ENCODE measurements around the gene MED27.

The MED27 gene

GRCh38 chr9:132079391-132080091 lies at the start of gene MED27:
Gene MED27 (minus strand): TSS chr9:132079867. CDS start chr9:132079844, 23 bp downstream.
- TF ChIP-seq, protein P1, sequence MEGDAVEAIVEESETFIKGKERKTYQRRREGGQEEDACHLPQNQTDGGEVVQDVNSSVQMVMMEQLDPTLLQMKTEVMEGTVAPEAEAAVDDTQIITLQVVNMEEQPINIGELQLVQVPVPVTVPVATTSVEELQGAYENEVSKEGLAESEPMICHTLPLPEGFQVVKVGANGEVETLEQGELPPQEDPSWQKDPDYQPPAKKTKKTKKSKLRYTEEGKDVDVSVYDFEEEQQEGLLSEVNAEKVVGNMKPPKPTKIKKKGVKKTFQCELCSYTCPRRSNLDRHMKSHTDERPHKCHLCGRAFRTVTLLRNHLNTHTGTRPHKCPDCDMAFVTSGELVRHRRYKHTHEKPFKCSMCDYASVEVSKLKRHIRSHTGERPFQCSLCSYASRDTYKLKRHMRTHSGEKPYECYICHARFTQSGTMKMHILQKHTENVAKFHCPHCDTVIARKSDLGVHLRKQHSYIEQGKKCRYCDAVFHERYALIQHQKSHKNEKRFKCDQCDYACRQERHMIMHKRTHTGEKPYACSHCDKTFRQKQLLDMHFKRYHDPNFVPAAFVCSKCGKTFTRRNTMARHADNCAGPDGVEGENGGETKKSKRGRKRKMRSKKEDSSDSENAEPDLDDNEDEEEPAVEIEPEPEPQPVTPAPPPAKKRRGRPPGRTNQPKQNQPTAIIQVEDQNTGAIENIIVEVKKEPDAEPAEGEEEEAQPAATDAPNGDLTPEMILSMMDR (IDR thresholded peaks at IDR 0.05; ENCODE audit: control insufficient read depth, extremely low read depth, insufficient read depth): no peak
- DNase-seq (ENCODE audit: low read depth): peak; percentile 63
- H3K4me3 ChIP-seq (ENCODE audit: low read depth, low read length): peak within 1 kb of the TSS; percentile 81

GRCh38 chr9:132127888-132128534 lies 48.3 kb upstream of the MED27 start:
- DNase-seq (ENCODE audit: low read depth): no peak
- no peak overlapping the region for H3K4me3 ChIP-seq (ENCODE audit: low read depth, low read length)
- TF ChIP-seq, protein P1 (IDR thresholded peaks at IDR 0.05; ENCODE audit: control insufficient read depth, extremely low read depth, insufficient read depth): no peak

GRCh38 chr9:132126680-132127236 lies 47.1 kb upstream of the MED27 start:
- H3K4me3 ChIP-seq (ENCODE audit: low read depth, low read length): no peak overlapping the region
- no peak for DNase-seq (ENCODE audit: low read depth)
- TF ChIP-seq, protein P1 (IDR thresholded peaks at IDR 0.05; ENCODE audit: control insufficient read depth, extremely low read depth, insufficient read depth): no peak

DNA sequence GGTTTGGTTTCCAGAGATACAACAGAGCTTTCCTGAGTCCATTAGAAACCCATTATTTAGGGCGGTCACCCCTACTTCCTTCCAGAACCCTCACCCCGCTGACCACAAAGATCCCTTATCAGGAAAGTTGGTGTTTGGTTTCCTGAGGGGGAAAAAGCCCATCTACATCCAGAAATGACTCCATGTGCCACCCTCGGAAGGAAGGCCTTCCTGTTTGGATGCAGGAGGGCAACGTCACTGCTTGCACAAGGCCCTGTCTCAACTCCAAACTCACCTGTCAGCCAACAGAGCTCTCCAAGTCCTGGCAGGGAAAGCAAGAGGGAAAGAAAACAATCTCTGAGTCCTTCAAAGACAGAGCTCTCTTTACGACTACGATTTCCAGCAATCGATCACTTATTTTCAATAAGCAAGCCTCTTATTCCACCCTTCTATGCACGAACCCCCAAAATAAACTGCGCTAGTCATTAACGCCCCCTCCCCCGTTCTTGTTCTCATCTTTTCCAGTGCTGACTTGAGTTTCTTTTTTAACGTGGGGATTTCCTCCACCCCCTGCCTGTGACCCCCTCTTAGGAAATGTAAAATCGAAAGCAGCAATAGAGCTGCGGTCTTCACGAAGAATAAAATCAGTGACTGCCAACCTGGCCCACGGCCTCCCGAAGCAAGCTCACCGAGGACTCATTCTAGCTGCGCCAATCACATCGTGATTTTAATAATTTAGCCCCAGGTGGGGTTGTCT lies 46.4 kb upstream of the MED27 start:
- no peak for DNase-seq (ENCODE audit: low read depth)
- H3K4me3 ChIP-seq (ENCODE audit: low read depth, low read length): no peak overlapping the region
- TF ChIP-seq, protein P1 (IDR thresholded peaks at IDR 0.05; ENCODE audit: control insufficient read depth, extremely low read depth, insufficient read depth): no peak

GRCh38 chr9:132125361-132125760 lies 45.7 kb upstream of the MED27 start:
- no peak overlapping the region for H3K4me3 ChIP-seq (ENCODE audit: low read depth, low read length)
- TF ChIP-seq, protein P1 (IDR thresholded peaks at IDR 0.05; ENCODE audit: control insufficient read depth, extremely low read depth, insufficient read depth): no peak
- DNase-seq (ENCODE audit: low read depth): no peak

DNA sequence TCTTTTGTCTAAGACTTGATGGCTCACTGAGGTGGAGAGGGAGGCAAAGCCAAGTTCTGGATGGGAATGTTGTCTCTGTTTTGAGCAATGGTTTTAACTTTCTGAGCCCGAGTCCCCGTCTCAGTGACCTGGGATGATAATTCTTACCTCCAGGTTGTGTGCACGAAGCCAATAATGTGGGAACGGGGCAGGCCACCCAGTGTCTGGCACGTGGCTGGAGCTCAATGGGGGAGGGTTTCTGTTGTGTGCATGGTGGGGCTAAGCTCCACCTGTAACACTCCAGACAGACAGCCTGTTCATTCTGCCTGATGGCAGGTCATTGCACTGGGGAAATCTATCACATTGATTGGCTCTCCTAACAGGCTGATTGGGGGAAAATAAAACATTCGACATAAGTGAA lies 45.1 kb upstream of the MED27 start:
- TF ChIP-seq, protein P1 (IDR thresholded peaks at IDR 0.05; ENCODE audit: control insufficient read depth, extremely low read depth, insufficient read depth): no peak
- H3K4me3 ChIP-seq (ENCODE audit: low read depth, low read length): no peak overlapping the region
- no peak for DNase-seq (ENCODE audit: low read depth)
